Activated gamma-delta T cell (primary cell): ENCODE data around the gene GSG1L.

Source experiments
- DNase-seq: peaks from one replicate; lab custom pipeline; 2025; lab: John Stamatoyannopoulos, UW

The GSG1L gene

GRCh38 chr16:28091656-28092055 is 28.1 kb upstream of the GSG1L start:
- no peak for DNase-seq

DNA sequence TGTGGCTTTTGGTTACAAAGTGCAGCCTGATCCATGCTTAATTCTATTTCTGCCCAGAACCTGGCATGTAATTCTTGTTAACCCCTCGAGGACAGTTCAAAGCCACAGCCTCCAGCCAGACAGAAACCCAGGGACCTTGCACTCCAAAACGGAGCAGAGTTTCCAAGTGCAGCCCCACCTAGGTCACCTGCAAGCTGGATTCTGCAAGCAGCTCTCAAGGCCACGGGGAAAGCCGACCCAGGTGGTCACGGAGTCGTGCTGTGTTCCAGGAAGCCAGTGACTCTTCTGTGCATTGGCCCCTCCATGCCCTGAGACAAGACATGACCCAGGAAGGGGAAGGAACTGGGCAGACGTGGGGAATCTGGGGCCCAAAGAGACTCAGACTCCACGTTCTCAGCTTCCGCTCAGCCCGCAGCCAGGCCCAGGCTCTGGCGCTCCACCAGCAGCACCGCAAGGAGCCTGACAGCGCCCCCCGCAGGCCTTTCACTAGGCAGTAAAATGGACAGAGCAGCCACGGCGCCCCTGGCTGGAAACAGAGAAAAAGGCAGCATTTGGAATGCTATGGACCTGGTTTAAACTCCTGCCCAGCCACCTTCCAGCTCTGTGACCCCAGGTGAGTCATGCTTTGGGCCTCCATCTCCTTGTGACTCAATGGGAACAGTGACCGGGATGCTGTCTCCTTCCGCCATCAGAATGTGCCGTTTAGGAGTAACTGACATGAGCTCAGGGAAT is 27.3 kb upstream of the GSG1L start:
- DNase-seq, result no peak

- no peak for DNase-seq
Observed at GRCh38 chr16:28089992-28090365, 26.5 kb upstream of the GSG1L start.

DNA sequence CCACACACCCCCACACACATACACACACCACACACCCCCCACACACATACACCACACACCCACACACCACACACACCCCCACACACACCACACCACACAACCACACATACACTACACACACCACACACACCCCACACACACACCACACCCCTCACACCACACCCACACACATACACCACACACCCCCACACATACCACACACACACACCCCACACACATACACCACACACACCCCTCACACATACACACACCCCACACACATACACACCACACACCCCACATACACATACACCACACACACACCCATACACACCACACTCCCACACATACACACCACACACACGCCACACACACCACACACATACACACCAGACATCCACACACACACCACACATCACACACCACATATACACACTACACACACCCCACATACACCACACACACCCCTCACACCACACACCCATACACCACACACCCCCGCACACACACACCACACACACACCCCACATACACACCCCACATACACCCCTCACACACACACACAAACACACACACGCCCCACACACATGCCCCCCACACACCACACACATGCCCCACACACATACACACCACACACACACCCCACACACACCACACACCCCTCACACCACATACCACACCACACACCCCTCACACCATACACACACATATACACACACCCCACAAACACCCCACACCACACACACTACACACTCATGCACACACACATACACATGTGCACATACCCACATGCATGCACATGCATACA is 25.9 kb upstream of the GSG1L start:
- DNase-seq, result no peak

DNA sequence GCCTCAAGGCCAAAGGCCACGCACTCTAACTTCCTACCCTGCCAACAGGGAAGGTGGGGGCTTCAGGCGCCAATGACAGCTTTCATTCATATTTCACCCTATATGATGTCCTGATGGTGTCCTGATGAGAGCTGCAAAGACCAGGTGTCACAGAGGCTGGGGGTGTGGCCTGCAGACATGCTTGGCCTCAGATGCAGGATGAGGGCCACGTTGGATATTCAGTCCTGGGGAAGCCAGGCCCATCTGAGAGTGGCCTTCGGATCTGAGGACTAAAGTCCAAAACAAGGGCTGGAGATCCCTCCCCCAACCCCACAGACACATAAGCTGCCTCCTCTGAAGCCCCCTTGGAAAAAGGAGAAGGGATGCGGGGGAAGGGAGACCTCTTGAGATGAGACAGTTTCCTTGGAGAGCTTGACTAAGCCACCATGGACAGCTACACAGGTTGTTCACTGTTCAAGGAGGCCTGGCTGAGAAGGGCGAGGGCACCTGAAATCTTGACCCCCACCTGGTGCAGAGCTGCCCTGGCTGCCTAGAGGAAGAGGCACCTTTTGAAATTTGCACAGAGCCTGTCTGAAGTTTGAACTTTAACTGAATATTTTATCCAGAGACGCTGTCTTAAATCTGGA is 24.3 kb upstream of the GSG1L start:
- no peak for DNase-seq

GRCh38 chr16:28087140-28087660 is 23.7 kb upstream of the GSG1L start:
- DNase-seq, result no peak

DNA sequence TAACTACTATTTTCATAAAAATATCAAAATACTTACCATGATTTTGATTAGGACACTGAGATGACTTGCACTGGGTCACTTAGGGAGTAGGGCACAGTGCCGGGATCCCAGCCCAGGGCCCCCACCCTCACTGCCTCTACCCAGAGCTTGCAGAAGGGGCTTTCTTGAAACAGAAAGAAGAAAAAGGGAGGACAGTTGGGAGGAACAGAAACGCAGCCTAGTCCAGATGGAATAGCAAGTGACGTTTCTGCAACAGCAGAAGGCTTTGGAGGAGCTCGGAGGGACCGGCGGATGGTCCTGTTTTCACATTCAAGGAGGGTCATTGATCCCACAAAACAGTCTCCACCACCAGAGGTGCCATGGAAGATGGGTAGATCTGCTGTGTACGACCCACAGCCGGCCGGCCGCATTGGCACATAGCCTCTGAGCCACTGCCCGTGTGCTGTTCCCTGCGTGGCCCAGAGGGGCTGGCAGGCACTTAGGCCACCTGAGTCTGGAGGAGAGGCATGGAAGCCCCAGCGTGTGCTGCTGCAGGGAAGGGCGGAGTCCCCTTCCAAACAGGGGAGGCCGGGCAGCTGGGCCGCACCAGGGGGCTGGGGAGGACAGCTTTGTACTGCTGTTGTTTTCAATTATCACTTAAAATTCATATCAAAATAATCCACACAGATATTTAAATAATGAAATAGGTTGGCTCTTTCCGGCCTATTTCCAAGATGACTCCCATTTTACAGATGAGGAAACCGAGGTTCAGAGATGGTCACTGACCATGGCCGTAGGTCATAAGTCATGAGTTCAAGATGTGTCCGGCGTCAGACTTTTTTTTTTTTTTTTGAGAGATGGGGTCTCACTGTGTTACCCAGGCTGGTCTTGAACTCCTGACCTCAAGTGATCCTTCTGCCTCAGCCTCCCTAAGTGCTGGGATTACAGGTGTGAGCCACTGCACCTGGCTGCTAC is 22.9 kb upstream of the GSG1L start:
- no peak for DNase-seq

DNA sequence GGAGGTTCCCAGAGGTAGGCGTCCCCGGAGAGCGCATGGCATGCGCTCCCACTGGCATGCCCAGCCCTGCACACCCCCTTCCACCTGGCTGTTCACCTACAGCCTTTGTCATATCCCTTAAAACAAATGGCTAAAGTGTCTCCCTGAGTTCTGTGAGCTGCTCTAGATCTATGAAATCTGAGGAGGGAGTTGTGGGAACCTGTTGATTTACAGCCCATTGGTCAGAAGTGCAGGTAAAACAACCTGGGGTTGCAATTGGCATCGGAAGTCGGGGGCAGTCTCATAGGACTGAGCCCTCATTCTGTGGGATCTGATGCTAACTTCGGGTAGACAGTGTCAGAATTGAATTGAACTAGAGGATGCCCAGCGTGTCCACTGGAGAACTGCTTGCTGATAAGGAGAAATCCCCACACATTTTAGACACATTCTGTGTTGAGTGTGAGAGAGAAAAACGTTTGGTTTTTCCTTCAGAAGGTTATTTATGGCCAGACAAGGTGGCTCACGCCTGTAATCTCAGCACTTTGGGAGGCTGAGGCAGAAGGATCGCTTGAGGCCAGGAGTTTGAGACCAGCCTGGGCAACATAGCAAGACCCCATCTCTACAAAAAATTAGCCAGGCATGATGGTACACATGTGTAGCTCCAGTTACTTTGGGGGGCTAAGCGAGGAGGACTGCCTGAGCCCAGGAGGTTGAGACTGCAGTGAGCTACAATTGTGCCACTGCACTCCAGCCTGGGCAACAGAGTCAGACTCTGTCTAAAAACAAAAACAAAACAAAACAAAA is 22.1 kb upstream of the GSG1L start:
- no peak for DNase-seq

- no peak for DNase-seq
Observed at GRCh38 chr16:28084209-28084608, 20.7 kb upstream of the GSG1L start.

GRCh38 chr16:28082624-28083023 is 19.1 kb upstream of the GSG1L start:
- no peak for DNase-seq

DNA sequence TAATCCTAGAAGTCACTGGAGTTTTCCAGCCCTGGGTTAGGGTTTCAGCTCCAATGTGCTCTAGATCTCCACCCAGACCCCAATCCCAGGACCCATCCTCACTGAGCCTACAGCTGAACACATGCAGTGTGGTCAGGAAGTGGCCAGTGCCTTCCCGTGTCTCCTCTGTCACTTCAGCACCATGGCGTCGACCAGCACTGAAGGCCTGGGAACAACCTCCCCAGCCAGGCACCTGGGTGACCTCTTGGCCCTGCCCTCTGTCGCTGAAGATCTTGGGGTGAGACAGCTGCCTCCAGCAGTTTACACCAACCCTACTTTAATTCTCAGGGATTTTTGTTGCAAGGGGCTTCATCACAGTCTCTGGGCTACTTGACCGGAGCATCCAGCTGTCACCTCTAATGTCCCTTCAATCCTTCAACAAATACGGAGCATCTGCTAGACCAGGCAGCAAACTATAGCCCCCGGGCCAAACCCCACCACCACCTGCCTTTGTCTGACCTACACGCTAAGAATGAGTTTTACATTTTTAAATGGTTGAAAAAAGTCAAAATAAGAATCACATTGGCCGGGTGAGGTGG is 18.0 kb upstream of the GSG1L start:
- no peak for DNase-seq

DNA sequence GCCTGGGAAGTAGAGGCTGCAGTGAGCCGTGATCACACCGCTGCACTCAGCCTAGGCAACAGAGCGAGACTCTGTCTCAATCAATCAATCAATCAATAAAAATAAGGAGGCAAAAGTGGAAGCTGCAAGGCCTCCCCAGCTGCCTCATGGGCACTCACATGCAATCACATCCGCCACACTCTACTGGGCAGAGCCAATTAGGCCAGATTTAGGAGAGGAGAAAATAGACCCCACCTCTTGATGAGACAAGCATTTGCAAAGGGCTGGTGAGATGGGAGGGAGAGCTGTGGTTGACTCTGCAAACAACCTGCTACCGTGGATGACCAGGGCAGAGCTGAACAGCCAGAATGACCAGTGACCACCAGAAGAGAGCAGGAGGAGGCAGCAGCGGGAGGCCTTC is 14.7 kb upstream of the GSG1L start:
- no peak for DNase-seq

DNA sequence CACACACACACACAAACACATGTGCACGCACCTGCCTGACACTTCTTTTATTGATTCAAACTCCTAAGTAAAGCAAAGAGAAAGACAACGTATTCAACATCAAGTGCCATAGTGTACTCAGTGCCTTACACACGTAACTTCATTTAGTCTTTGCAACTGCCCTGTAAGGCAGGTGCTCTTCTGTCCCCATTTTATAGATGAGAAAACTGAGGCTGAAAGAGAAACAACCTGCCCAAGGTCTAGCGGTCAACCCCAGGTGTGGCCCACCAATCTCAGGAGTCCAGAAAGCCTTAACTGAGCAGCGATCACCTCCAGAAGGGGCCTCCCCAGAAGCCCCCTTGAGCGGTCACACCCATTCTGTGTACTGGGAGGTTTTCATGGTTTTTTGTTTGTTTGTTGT is 10.3 kb upstream of the GSG1L start:
- no peak for DNase-seq

- no peak for DNase-seq
Observed at GRCh38 chr16:28072087-28072486, 8.6 kb upstream of the GSG1L start.

- DNase-seq, result no peak
Observed at GRCh38 chr16:28069971-28070794, 6.7 kb upstream of the GSG1L start.

DNA sequence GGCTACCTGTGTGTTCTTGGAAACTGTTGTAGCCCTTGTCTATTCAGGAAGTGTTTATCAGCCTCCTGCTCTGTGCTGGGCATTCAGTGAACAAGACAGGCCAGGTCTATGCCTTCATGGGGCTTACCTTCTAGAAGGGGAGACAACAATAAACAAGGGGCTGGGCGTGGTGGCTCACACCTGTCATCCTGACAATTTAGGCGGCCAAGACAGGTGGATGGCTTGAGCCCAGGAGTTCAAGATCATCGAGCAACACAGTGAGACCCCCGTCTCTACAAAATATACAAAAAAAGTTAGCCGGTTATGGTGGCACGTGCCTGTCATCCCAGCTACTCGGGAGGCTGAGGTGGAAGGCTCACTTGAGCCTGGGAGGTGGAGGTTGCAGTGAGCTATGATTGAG is 5.5 kb upstream of the GSG1L start:
- DNase-seq, result no peak

DNA sequence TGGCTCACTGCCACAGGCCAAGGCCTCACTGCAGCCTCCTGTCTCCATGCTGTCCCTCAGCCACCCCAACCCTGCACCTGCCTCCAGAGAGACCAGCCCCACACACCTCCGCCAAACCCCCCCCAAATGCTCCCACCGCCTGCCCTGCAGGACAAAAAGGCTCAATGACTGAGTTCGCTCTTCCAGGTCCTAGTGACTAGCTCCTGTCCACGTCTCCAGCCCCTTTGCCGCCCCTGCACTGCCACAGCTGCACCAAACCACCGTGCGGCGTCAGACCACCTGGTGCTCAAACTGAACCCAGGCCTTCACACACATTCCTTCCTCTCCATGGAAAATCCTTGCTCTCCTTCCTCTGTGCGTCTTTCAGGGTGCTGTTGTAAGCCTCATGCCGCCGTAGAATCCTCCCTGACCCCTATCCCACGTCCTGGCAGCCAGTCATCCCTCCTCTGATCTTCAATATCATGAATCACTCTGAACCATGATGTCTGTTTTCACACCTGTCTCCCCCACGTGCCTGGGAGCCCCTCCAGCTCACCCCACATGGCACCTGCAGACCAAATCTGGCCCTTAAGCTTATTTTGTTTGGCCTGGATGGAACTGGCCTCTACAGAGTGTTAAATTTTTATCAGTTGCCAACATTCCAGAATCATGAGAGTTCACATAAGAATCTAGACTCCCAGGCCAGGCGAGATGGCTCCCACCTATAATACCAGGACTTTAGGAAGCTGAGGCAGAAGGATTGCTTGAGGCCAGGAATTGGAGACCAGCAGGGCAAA is 4.3 kb upstream of the GSG1L start:
- no peak for DNase-seq

- DNase-seq, result no peak
Observed at GRCh38 chr16:28064706-28065249, 1.3 kb upstream of the GSG1L start.

DNA sequence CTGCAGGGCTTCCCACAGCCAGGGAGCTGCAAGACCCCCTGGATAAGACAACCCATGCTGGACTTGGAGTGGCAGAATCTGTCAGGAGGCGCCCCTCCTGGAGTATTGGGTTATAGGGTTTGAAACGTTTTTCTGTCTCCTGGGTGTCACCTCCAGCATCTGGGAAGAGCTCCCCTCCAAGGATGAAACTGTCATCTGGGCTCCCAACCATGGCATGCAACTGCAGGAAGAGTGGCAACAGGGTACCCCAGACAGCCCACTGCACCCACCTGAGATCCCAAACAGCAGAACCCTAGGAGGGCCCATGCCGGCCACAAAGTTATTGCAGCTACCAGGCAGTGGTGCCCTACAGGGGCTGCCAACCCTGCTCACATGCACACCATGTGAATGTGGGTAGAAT is 636 bp upstream of the GSG1L start:
- no peak for DNase-seq
